SJSA1 (cell line): Measurements from ENCODE around the gene TBC1D23. TPM values are rescaled to one million over a fixed set of nuclear protein-coding genes. Genes with fewer than 3 reads are reported as not detected.
A peak's percentile ranks its signal among the peaks of the same experiment; 100 is the strongest.
"Not testable (repeated sequence)": the region's sequence is repeated elsewhere in the genome, so short reads cannot be mapped to it uniquely, and the experiment has no call there.

Experiments
- DNase-seq, 2 experiments: peaks; one replicate each; pipeline ENCODE4 v3.0.0-alpha.2; 2015 to 2020; ENCODE audit warnings: low spot score in 2 of 2, low read depth in 1 of 2
- H3K27ac ChIP-seq: fragments of 250-450 bp; sonication (Bioruptor Pico); 2 replicates; pipeline ENCODE4 v1.5.1; 2020; ENCODE audit warnings: mild to moderate bottlenecking, moderate library complexity
- H3K27me3 ChIP-seq: fragments of 250-450 bp; sonication (Bioruptor Pico); replicated peaks from 2 replicates; pipeline ENCODE4 v1.5.1; 2020; ENCODE audit warnings: mild to moderate bottlenecking, moderate library complexity
- H3K36me3 ChIP-seq: fragments of 250-450 bp; sonication (Bioruptor Pico); 2 replicates; pipeline ENCODE4 v1.5.1; 2020; ENCODE audit warnings: mild to moderate bottlenecking
- H3K4me1 ChIP-seq: fragments of 250-450 bp; sonication (Bioruptor Pico); replicated peaks from 2 replicates; pipeline ENCODE4 v1.6.1; 2021; ENCODE audit warnings: mild to moderate bottlenecking
- H3K4me3 ChIP-seq: fragments of 250-450 bp; sonication (Bioruptor Pico); 2 replicates; pipeline ENCODE4 v1.5.1; 2020; ENCODE audit warnings: mild to moderate bottlenecking
- H3K9me3 ChIP-seq: fragments of 250-450 bp; sonication (Bioruptor Pico); replicated peaks from 2 replicates; pipeline ENCODE4 v1.5.1; 2020; ENCODE audit warnings: mild to moderate bottlenecking
- total RNA-seq: library from RNA; depleted of rRNA; stranded (reverse); fragments of >200 nt; shearing (Covaris generic); gene quantifications from 2 replicates; pipeline ENCODE4 v1.2.3, GENCODE V29; 2014

The TBC1D23 gene
- total RNA-seq, 1 experiment from 2014 or later: 35.3 TPM

- H3K4me3 ChIP-seq: no peak overlapping the region
- no peaks in the 10 kb centered on the region for H3K4me1 ChIP-seq
- peaks cover 24% of the 10 kb centered on the region for H3K36me3 ChIP-seq
- DNase-seq: no peak
- H3K27ac ChIP-seq: no peak overlapping the region
- no peaks in the 10 kb centered on the region for H3K9me3 ChIP-seq
- H3K27me3 ChIP-seq: no peaks in the 10 kb centered on the region
Measured at GRCh38 chr3:100289339-100289738, 28.5 kb downstream of the TBC1D23 start.

- Histone ChIP-seq H3K36me3 (peaks cover 50% of the 10 kb centered on the region), H3K4me1 (no peaks in the 10 kb centered on the region), H3K27ac (no peak overlapping the region), H3K4me3 (no peak overlapping the region), H3K9me3 (no peaks in the 10 kb centered on the region), H3K27me3 (no peaks in the 10 kb centered on the region)
- no peak for DNase-seq
Measured at GRCh38 chr3:100295089-100295488, 34.3 kb downstream of the TBC1D23 start.

GRCh38 chr3:100297784-100298183, 37.0 kb downstream of the TBC1D23 start:
- H3K36me3 ChIP-seq: peaks cover 46% of the 10 kb centered on the region

GRCh38 chr3:100299016-100299415, 38.2 kb downstream of the TBC1D23 start:
- Histone ChIP-seq H3K9me3 (no peaks in the 10 kb centered on the region), H3K27ac (no peak overlapping the region), H3K36me3 (peaks cover 46% of the 10 kb centered on the region), H3K4me1 (no peaks in the 10 kb centered on the region), H3K4me3 (no peak overlapping the region), H3K27me3 (no peaks in the 10 kb centered on the region)
- no peak for DNase-seq

More at GRCh38 chr3:100297784-100298183, 37.0 kb downstream of the TBC1D23 start:
- Histone ChIP-seq H3K27me3 (no peaks in the 10 kb centered on the region), H3K27ac (no peak overlapping the region), H3K9me3 (no peaks in the 10 kb centered on the region), H3K4me3 (no peak overlapping the region), H3K4me1 (no peaks in the 10 kb centered on the region)
- DNase-seq: no peak

- H3K9me3 ChIP-seq: no peaks in the 10 kb centered on the region
- no peak for DNase-seq
- H3K4me1 ChIP-seq: no peaks in the 10 kb centered on the region
- H3K4me3 ChIP-seq: no peak overlapping the region
- H3K36me3 ChIP-seq: peaks cover 29% of the 10 kb centered on the region
- no peak overlapping the region for H3K27ac ChIP-seq
- H3K27me3 ChIP-seq: no peaks in the 10 kb centered on the region
Measured at GRCh38 chr3:100306695-100307094, 45.9 kb downstream of the TBC1D23 start.

- Histone ChIP-seq H3K4me1 (no peaks in the 10 kb centered on the region), H3K27ac (no peak overlapping the region), H3K36me3 (peaks cover 15% of the 10 kb centered on the region), H3K27me3 (no peaks in the 10 kb centered on the region), H3K4me3 (no peak overlapping the region), H3K9me3 (no peaks in the 10 kb centered on the region)
- DNase-seq: no peak
Measured at GRCh38 chr3:100310355-100310965, 49.7 kb downstream of the TBC1D23 start.

- DNase-seq: no peak
- no peak overlapping the region for H3K27ac ChIP-seq
- no peaks in the 10 kb centered on the region for H3K4me1 ChIP-seq
Measured at GRCh38 chr3:100311011-100311410, 50.2 kb downstream of the TBC1D23 start.

GRCh38 chr3:100316641-100317069, 55.9 kb downstream of the TBC1D23 start:
- H3K36me3 ChIP-seq: peaks cover 30% of the 10 kb centered on the region
- H3K27ac ChIP-seq: no peak overlapping the region
- no peaks in the 10 kb centered on the region for H3K27me3 ChIP-seq
- no peaks in the 10 kb centered on the region for H3K9me3 ChIP-seq
- peak in 1 of 2 experiments; percentile 41 for DNase-seq
- H3K4me3 ChIP-seq: no peak overlapping the region
- no peaks in the 10 kb centered on the region for H3K4me1 ChIP-seq

More at GRCh38 chr3:100311011-100311410, 50.2 kb downstream of the TBC1D23 start:
- H3K27me3 ChIP-seq: no peaks in the 10 kb centered on the region
- H3K4me3 ChIP-seq: no peak overlapping the region
- no peaks in the 10 kb centered on the region for H3K9me3 ChIP-seq
- H3K36me3 ChIP-seq: peaks cover 16% of the 10 kb centered on the region

- H3K4me1 ChIP-seq: no peaks in the 10 kb centered on the region
- no peak overlapping the region for H3K27ac ChIP-seq
- H3K27me3 ChIP-seq: no peaks in the 10 kb centered on the region
- no peak for DNase-seq
- no peaks in the 10 kb centered on the region for H3K9me3 ChIP-seq
- H3K4me3 ChIP-seq: no peak overlapping the region
- H3K36me3 ChIP-seq: peaks cover 32% of the 10 kb centered on the region
Measured at GRCh38 chr3:100317912-100318311, 57.1 kb downstream of the TBC1D23 start.

GRCh38 chr3:100319951-100320350, 59.2 kb downstream of the TBC1D23 start:
- Histone ChIP-seq H3K27ac (no peak overlapping the region), H3K27me3 (no peaks in the 10 kb centered on the region), H3K36me3 (peaks cover 39% of the 10 kb centered on the region), H3K4me3 (no peak overlapping the region), H3K4me1 (no peaks in the 10 kb centered on the region), H3K9me3 (no peaks in the 10 kb centered on the region)
- no peak for DNase-seq

- no peak overlapping the region for H3K27ac ChIP-seq
- H3K9me3 ChIP-seq: no peaks in the 10 kb centered on the region
- DNase-seq: no peak
- no peak overlapping the region for H3K4me3 ChIP-seq
- peaks cover 46% of the 10 kb centered on the region for H3K36me3 ChIP-seq
- no peaks in the 10 kb centered on the region for H3K27me3 ChIP-seq
- H3K4me1 ChIP-seq: no peaks in the 10 kb centered on the region
Measured at GRCh38 chr3:100324044-100324443, 63.3 kb downstream of the TBC1D23 start.

GRCh38 chr3:100325827-100326226, 65.0 kb downstream of the TBC1D23 start:
- Histone ChIP-seq H3K27me3 (no peaks in the 10 kb centered on the region), H3K4me3 (no peak overlapping the region), H3K4me1 (no peaks in the 10 kb centered on the region), H3K27ac (no peak overlapping the region), H3K9me3 (no peaks in the 10 kb centered on the region), H3K36me3 (peaks cover 33% of the 10 kb centered on the region)
- DNase-seq: no peak

GRCh38 chr3:100327377-100327776, 66.6 kb downstream of the TBC1D23 start:
- H3K9me3 ChIP-seq, H3K4me1 ChIP-seq, H3K27ac ChIP-seq, H3K27me3 ChIP-seq, H3K4me3 ChIP-seq, DNase-seq: not testable (repeated sequence)
- peaks cover 26% of the 10 kb centered on the region for H3K36me3 ChIP-seq

- H3K27me3 ChIP-seq: no peaks in the 10 kb centered on the region
- peaks cover 21% of the 10 kb centered on the region for H3K36me3 ChIP-seq
- H3K27ac ChIP-seq: no peak overlapping the region
- H3K4me1 ChIP-seq: peaks cover 6% of the 10 kb centered on the region
- H3K9me3 ChIP-seq: no peaks in the 10 kb centered on the region
- DNase-seq: no peak
- no peak overlapping the region for H3K4me3 ChIP-seq
Measured at GRCh38 chr3:100329800-100330489, 69.2 kb downstream of the TBC1D23 start.
